Stimulated activated naive CD4-positive, alpha-beta T cell treated with Interleukin-2 at 50 U/mL for 16 hours (primary cell): ENCODE measurements around the gene FBXL14.

Experiments used
- DNase-seq: peaks from one replicate; lab custom pipeline; 2025; lab: John Stamatoyannopoulos, UW

FBXL14 gene

DNA sequence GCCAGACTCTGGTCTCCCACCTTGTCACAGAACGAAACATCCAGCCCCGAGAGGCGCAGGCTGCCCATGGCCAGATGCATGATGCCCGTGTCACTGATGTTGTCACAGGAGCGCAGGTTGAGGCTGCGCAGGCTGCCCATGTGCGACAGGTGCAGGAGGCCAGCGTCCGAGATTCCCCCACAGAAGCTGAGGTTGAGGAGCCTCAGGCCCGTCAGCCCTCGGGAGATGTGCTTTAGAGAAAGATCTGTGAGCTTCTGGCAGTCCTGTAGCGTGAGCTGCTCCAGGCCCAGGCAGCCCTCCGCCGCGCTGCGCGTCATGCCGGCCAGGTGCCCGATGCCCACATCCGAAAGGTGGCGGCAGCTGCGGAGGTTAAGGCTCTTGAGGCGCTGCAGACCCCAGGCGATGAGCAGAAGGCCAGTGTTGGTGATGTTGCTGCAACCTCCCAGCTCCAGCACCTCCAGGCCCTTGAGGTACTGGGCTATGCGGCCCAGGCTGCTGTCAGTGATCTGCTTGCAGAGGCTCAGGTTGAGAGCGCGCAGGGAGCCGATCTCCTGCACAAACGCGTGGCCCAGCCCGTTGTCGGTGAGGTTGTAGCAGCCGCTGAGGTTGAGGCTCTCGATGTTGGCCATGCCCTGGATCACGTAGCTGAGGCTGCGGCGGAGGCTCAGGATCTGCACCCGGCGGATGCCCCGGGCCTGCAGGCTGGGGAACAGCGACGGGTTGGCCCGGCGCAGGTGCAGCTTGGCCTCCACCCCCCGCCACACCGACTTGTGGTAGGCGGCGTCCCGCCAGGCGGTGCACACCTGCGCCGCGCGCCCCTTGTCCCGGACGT, 991 bp downstream of the FBXL14 start:
- DNase-seq = peak; percentile 38

GRCh38 chr12:1592444-1593173, 1.8 kb downstream of the FBXL14 start:
- peak; percentile 62 for DNase-seq

- no peak for DNase-seq
These were observed 2.8 kb downstream of the FBXL14 start for GRCh38 chr12:1591543-1591942.

GRCh38 chr12:1591034-1591433, 3.3 kb downstream of the FBXL14 start:
- peak; percentile 33 for DNase-seq

GRCh38 chr12:1590221-1590979, 4.0 kb downstream of the FBXL14 start:
- no peak for DNase-seq

- no peak for DNase-seq
These were observed 5.8 kb downstream of the FBXL14 start for GRCh38 chr12:1588575-1588947.

DNA sequence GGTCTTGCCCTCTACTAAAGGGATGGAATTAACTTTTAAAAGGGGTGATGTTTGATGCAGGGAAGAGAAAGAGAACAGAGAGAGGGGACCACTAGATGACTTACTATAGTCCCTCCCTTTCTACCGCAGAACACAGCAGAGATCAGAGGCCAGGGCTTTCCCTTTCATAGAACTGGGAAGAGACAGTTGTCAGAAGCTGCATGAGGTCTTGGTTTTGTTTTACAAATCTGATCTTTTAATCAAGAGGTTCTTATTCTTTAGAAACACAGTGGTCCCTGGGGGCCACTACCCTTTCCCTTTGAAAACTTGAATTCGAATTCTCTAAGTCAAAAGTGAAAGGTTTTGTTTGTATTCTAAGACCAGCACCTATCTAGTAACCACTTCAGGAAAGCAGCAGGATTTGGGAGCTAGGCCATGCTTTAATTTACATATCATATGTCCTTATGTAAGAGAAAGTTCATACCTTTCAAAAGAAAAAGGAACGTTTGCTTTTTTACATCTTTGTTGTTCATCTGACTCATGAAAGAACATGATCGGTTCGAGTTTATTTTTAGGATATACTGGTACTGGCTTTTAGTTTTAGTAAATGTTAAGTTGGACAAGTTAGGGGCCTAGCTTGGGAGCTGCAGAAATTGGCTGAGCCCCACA, 6.3 kb downstream of the FBXL14 start:
- DNase-seq = no peak

DNA sequence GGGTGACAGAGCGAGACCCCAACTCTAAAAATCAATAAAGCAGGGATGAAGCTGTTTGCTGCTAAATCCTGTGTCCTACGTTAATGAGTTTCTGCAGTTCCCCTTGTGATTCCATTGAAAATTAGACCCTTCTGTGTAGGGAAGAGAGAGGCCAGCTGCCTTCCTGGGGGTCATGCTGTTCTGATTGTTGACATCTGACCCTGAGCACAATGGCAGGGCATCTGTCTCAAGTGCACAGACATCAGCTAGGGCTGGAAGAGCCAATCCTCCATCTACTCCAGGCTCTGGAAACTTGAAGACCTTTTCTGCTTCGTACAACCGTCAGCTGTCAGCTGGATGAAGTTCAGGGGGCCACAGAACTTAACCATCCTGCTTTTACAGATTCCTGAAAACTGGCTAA, 10.1 kb downstream of the FBXL14 start:
- no peak for DNase-seq

DNA sequence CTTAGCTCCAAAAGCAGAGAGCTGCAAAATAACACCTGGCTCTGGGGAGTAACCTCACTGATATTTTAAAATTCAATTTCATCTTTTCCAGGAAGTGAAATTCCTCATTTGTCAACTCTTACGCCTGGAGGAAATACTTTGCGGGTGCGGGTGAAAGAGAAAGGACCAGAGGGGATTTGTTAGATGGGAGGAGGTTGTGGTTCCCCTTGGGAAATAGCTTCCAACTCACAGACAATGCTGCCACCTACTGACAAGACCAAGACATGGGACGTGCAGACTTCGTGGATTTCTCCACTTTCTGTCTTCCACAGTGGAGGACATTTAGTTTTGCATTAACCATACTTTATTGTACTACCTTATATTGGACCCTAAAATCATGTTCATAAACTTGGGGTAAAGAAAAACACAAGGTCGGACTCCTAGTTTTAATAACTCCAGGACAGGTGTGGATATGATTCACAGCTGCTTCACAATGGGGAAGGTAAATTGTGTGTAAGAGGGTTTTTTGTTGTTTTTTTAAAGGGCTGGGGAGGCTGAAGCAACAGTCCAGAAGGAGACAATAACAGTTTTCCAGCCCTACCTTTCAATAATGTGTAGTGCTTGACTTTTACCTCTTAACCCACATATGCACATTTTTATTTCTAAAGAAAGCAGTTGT, 10.8 kb downstream of the FBXL14 start:
- peak; percentile 53 for DNase-seq

DNA sequence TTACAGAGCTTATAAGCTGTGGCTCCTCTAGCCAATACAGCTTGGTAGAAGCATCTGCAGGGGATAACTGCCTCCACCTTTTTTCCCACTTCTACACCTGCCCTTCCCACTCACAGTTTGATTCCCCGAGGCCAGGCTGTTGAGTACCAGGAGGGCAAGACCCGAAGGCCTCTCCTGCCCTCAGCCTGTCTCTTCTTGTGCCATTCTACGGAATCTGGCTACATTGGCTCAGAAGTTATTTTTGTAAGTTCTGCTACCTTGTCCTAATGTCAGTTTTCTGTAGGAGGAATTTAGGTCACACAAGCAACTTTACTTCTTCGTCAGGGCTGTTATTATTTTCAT, 11.7 kb downstream of the FBXL14 start:
- no peak for DNase-seq

DNA sequence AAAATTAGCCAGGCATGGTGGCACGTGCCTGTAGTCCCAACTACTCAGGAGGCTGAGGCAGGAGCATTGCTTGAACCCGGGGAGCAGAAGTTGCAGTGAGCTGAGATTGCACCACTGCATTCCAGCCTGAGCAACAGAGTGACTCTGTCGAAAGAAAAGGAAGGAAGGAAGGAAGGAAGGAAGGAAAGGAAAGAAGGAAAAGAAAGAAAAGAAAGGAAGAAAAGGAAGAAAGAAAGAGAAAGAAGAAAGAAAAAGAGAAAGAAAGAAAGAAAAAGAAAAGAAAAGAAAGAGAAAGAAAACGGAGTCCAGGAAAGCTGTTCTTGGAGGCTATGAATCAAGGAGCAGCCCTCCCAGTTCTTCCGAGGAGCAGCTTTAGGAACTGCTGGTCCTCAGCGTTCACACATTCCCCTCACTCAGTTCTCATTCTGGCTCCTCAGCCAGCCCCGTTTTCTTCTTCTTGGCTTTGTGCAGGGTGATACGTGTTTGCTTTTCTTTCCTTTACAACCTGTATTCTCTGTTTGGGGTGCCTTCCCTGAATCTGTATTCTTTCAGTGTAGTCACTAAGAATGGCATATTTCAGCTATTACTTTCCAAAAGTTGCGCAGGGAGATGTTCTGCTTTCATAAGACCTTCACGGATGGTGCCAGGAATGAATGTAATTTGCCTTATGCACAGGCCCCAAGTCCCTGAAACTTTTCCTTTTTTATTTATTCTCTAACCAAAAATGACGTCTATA, 12.2 kb downstream of the FBXL14 start:
- DNase-seq = no peak

DNA sequence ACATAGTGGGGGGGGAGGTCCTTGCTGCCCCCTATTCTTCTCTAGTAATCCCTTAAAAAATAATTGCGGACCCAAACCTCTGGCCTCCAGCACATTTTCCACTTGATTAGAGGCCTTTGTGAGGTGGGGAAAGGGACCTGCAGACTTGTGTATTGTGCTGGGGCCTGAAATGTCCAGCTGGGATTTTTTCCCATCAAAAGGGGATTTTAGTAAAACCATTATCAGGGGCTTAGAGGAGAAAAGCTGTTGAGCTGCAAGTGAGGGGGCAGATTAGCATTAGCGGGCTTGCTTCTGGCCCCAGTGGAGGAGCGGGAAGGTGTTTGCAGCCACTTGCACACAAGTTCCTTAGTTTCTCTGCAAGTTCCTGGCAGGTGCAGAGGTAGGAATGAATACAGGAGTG, 13.9 kb downstream of the FBXL14 start:
- DNase-seq = no peak

DNA sequence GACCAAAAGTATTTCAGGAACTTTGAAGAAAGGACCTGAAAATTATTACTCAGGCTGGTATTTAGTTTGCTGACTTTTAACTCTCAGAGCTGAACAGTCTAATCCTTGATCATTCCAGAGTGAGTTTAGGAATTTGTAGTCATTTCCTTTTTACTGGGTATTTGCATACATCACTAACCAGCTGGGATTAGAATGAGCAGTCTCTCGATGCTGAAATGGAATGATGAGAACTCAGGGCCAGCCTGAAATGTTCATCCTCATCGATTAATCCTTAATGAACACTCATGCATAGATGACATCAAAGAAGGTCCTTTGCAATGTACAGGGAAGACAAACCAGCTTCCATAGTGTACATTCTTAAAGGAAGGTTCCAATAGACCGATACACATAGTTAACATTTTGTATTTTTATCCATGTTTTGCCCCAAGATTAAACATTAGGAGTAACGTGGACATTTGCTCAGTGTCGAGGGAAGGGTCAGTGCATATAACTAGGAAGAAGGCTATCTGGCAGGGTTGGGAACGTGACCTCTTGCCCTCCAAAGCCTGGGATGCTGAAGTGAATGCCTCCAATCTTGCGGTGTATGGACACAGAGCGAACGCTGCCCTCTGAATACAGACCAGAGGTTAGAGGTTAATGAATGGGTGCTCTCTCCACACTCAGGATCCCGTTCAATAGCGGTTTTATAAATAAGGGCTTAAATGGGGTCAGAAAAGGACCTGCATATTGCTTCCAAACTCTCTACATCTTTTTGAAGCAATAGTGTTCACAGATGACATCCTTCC, 14.5 kb downstream of the FBXL14 start:
- DNase-seq = no peak

DNA sequence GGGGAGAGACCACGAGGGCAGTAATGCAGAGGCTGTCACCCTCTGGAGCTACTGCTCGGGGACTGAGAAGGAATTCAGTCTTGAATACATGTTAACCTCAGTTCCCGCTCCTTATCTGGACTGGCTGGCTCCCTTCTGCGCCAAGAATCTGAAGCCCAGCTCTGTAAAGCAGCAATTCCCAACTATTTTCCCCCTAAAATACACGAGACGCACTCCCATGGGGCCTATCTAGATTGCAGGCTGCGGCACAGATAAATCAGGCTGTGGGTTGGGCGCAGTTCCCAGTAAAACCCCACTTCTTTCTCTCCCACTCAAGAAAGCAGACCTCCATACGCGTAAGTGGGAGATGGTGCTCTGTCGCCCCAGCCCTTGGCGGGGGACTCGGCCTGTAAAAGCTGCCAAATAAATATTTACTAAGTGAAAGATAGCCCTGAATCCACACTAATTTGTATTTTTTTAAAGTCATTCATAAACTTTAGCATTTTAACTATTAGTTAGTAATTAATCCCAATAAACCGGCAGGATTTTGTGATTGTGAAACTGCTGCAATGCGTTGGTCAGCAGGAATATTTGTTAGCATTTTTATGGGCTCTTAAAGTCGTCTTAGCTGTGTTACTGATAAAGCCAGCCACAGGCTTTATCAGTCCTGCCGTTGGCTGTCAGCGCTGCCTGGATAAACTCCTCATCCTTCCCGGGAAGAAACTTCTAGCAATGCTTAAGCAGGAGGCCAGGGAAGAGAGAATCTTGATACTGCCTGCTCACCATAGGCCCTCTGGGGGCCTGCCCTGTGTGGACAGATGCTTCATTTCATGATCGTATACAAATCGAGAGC, 17.8 kb downstream of the FBXL14 start:
- DNase-seq = no peak

DNA sequence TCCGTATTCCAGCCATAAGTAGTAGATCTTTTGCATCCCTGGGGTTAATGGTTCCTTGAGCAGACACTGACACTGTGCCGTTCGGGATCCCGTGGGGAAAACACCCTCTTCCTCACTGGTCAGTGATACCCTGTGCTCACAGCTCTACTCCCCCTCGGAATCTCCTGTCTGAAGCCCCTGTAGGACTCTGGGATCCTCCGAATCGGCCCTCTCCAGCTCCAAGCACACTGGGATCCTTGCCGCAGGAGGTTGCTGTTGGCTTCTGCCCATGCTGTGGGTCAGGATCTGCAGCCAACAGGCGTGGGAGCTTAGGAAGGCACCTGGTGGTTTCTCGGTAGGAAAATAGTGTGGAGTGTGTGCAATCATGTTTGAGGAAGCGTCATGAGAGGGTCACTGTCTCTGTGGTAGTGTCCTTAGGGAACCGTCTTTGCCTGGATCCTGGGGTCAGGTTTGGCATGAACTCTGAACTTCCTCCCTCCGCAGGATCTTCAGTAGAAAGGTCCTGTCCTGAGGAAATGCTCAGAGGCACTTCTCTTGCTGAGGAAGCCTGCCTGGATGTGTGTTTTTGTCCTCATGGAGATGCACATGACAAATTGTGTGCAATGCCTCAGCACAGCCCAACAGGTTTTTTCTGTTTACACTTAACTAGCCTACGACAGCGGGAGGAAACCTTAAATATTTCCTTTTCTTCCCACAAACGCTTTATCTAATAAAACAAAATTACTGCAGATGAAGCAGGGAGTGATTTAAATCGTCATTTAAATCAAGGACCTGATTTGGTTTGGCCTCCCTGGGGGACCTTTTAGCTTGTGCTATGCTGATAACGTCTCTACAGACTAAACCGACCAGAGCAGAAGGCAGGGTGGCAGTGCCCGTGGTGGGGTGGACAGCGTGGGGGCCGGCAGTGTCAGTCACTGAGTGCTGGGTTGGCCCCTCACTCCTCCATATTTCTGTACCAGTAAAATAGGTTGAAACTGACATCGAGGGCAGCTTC, 18.7 kb downstream of the FBXL14 start:
- no peak for DNase-seq

GRCh38 chr12:1574865-1575259, 19.5 kb downstream of the FBXL14 start:
- no peak for DNase-seq

DNA sequence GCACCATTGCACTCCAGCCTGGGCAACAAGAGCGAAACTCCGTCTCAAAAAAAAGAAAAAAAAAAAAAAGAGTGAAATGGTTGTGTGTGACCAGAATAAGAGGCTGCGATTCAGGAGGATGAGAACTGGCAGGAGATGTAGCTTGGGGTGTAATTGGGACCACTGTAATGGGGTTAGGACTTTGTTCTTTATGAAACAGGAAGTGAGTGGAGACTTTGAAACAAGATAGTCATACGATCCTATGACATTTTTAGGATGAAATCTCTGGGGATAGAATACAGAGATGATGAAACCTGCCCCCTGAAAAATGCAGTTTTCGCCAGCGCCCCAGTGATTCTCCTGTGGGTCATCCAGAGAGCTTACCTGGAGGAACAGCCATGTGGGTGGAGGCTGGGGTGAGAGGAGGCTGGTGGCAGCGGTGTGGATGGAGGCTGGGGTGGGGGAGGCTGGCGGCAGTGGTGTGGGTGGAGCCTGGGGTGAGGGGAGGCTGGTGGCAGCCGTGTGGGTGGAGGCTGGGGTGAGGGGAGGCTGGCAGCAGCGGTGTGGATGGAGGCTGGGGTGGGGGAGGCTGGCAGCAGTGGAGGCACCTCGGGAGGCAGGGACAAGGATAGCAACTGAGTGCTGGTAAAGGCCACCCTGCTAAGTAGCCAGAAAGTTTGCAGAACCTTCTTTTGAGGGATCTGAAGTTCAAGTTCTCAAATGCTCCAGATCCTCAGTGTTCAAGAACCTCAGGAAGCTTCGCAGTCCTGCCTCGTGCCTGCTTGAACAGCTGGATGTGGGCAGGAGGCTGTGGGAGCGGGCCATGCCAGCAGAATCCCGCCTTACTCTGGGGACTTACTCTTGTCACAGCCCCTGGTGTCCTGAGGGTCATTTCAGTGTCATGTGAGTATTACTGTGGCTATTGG, 20.2 kb downstream of the FBXL14 start:
- DNase-seq = no peak
